Kidney (tissue), 14 donors: ENCODE results near the gene GFOD1. TPM values are rescaled to one million over a fixed set of nuclear protein-coding genes. Genes with fewer than 3 reads are reported as not detected.

ENCODE experiments used
- DNase-seq, 5 donors: peaks; one replicate each; pipeline ENCODE4 v3.0.0-alpha.2; 2013 to 2020
- FAIRE-seq: peaks from 2 replicates; lab custom pipeline; 2012; peaks lifted over from hg19 to GRCh38; lab: Jason Lieb, UNC
- H3K27ac ChIP-seq, 2 donors: one replicate each; pipeline ENCODE4 v1.7.0; 2013; ENCODE audit warnings: low read depth in 2 of 2, low read length in 2 of 2, inconsistent platforms in 1 of 2
- H3K27me3 ChIP-seq: one replicate; pipeline ENCODE4 v1.7.1; 2013; ENCODE audit warnings: low read length, inconsistent platforms; ENCODE audit not compliant: control insufficient read depth, insufficient read depth
- H3K36me3 ChIP-seq, 3 donors: one replicate each; pipeline versions ENCODE4 v1.7.0 to v1.7.1; 2013; ENCODE audit warnings: low read length in 3 of 3, control low read depth in 1 of 3, inconsistent platforms in 1 of 3; ENCODE audit not compliant: insufficient read depth in 3 of 3, control insufficient read depth in 2 of 3
- H3K4me1 ChIP-seq, 3 donors: one replicate each; pipeline versions ENCODE4 v1.7.0 to v1.7.1; 2013; ENCODE audit warnings: low read length in 3 of 3, inconsistent platforms in 1 of 3, low read depth in 1 of 3; ENCODE audit not compliant: control insufficient read depth in 2 of 3, insufficient read depth in 2 of 3
- H3K4me3 ChIP-seq, 3 donors: one replicate each; pipeline versions ENCODE4 v1.7.0 to v1.8.1; 2013; ENCODE audit warnings: low read length in 3 of 3, control low read depth in 1 of 3, inconsistent platforms in 1 of 3
- H3K9ac ChIP-seq, 3 donors: one replicate each; pipeline versions ENCODE4 v1.7.0 to v1.7.1; 2013; ENCODE audit warnings: low read length in 3 of 3, control low read depth in 1 of 3, inconsistent platforms in 1 of 3
- H3K9me3 ChIP-seq, 3 donors: one replicate each; pipeline versions ENCODE4 v1.7.0 to v1.7.1; 2013; ENCODE audit warnings: low read length in 3 of 3, control low read depth in 1 of 3, inconsistent platforms in 1 of 3; ENCODE audit not compliant: control insufficient read depth in 2 of 3, insufficient read depth in 1 of 3
- CTCF ChIP-seq: IDR thresholded peaks from 3 replicates; pipeline ENCODE4 v1.5.1; 2012; ENCODE audit warnings: mild to moderate bottlenecking, moderate library complexity, borderline replicate concordance; ENCODE audit not compliant: insufficient read depth; ENCODE audit errors: extremely low read depth
- intact Hi-C: fragments of 100-400 bp; cut with DNase I; formaldehyde crosslinking; loops from one replicate; pipeline ENCODE4 v1.11.1; 2022
- polyA plus RNA-seq: library from polyadenylated mRNA; stranded (reverse); fragments of 350-450 nt; fragmentation: Illumina TruSeq; extraction: RNeasy Lipid Tissue Mini Kit (QIAGEN cat#74804); gene quantifications from one replicate; pipeline ENCODE4 v1.2.3, GENCODE V29; 2014; ENCODE audit warnings: low read depth, low replicate concordance; ENCODE audit not compliant: insufficient read depth
- total RNA-seq: library from RNA; stranded (reverse); fragmentation: NEBNext Ultra II Directional; extraction: Animal tissue kit (Norgen Biotek cat#: 25700); gene quantifications from one replicate; pipeline ENCODE4 v1.2.1, GENCODE V29; 2021
- donor health status: control.
- donor health status: control.
- donor health status: control.
- donor health status: control.
- donor health status: control.
- donor health status: DM: yes; HTN: yes; CAD: no.
- donor health status: Normal renal cell carcinoma (clear cell type).

The GFOD1 gene
- total and polyA plus RNA-seq, 2 donors from 2014 or later = 2.1 to 14.6 TPM

DNA sequence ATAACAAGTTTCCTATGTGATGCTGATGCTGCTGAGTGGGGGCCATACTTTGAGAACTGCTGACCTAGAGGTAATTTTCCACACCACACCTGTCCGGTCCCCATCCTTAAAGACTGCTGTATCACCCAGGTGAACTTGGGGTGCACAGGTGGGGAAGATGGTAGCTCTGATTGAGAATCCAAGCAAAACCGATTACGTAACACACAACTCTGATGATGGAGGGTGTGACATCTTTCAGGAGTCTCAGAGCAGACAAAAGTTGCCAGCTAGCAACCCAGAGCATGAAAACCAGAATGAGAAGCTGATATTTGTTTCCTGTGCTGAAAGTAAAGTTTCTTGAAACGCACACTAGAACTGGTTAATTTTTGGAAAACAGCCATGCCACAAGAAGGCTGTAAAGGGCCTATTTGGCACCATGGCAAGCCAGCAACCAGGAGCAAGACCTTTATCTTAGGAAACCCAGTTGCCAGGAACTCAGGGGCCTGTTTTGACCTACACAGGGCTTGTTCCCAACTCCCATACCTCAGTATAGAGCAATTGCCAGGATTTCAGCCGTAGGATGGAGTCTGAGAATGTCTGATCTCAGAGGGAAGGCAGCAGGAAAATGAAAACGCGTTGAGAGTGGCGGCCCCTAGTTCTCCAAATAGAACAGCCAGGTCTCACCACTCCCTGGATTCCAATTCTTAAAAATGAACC lies 137.4 kb downstream of the GFOD1 start:
- Histone ChIP-seq H3K27ac (no peak overlapping the region), H3K27me3 (no peaks in the 10 kb centered on the region), H3K4me1 (no peaks in the 10 kb centered on the region), H3K9me3 (no peaks in the 10 kb centered on the region), H3K9ac (no peak overlapping the region), H3K4me3 (no peak overlapping the region), H3K36me3 (no peaks in the 10 kb centered on the region)
- FAIRE-seq (no peak), DNase-seq (no peak)
- TF ChIP-seq CTCF = no peak
- intact Hi-C loops = no loop called here

DNA sequence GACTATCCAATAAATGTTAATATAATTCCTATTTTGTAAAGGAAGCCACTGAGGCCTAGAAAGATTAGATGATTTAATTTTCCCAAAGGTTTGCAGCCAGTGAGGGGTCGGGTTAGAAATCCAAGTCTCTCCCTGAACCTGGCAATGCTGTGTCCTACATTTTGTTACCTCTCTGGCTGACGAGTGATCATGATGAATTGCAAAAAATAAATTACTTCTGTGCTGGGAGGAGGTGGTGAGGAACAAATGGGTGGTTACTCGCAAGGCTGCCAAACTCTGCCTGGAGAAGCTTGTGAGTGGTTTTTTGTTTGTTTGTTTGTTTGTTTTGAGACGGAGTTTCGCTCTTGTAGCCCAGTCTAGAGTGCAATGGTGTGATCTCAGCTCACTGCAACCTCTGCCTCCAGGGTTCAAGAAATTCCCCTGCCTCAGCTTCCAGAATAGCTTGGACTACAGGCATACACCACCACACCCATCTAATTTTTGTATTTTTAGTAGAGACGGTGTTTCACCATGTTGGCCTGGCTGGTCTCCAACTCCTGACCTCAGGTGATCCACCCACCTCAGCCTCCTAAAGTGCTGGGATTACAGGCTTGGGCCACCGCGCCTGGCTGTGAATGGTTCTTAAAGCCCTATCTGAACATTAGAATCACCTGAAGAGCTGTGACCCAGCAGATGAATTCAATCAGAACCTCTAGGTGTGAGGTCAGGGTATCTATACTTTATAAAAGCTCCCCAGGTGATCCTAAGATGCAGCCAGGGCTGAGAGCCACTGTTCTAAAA lies 138.9 kb downstream of the GFOD1 start:
- H3K4me3 ChIP-seq = no peak overlapping the region
- intact Hi-C loops = no loop called here
- no peak for TF ChIP-seq CTCF
- H3K4me1 ChIP-seq = no peaks in the 10 kb centered on the region
- no peak for FAIRE-seq
- H3K36me3 ChIP-seq = no peaks in the 10 kb centered on the region
- H3K27me3 ChIP-seq = no peaks in the 10 kb centered on the region
- no peaks in the 10 kb centered on the region for H3K9me3 ChIP-seq
- no peak overlapping the region for H3K27ac ChIP-seq
- DNase-seq = no peak
- no peak overlapping the region for H3K9ac ChIP-seq

GRCh38 chr6:13346245-13346644 lies 141.2 kb downstream of the GFOD1 start:
- Histone ChIP-seq H3K9me3 (no peaks in the 10 kb centered on the region), H3K27ac (no peak overlapping the region), H3K36me3 (no peaks in the 10 kb centered on the region), H3K4me1 (no peaks in the 10 kb centered on the region), H3K27me3 (no peaks in the 10 kb centered on the region), H3K9ac (no peak overlapping the region), H3K4me3 (no peak overlapping the region)
- TF ChIP-seq CTCF = no peak
- intact Hi-C loops = no loop called here
- FAIRE-seq (no peak), DNase-seq (no peak)
